Effector CD8-positive, alpha-beta T cell (primary cell): ENCODE measurements around the gene ISLR.

Source experiments
- DNase-seq: peaks from one replicate; lab custom pipeline; 2025; lab: John Stamatoyannopoulos, UW
- total RNA-seq, 4 experiments: gene quantifications; one replicate each; lab custom pipeline; 2026; lab: John Stamatoyannopoulos, UW

ISLR gene, protein sequence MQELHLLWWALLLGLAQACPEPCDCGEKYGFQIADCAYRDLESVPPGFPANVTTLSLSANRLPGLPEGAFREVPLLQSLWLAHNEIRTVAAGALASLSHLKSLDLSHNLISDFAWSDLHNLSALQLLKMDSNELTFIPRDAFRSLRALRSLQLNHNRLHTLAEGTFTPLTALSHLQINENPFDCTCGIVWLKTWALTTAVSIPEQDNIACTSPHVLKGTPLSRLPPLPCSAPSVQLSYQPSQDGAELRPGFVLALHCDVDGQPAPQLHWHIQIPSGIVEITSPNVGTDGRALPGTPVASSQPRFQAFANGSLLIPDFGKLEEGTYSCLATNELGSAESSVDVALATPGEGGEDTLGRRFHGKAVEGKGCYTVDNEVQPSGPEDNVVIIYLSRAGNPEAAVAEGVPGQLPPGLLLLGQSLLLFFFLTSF
- total RNA-seq = 0 reads per million in 4 experiments

DNA sequence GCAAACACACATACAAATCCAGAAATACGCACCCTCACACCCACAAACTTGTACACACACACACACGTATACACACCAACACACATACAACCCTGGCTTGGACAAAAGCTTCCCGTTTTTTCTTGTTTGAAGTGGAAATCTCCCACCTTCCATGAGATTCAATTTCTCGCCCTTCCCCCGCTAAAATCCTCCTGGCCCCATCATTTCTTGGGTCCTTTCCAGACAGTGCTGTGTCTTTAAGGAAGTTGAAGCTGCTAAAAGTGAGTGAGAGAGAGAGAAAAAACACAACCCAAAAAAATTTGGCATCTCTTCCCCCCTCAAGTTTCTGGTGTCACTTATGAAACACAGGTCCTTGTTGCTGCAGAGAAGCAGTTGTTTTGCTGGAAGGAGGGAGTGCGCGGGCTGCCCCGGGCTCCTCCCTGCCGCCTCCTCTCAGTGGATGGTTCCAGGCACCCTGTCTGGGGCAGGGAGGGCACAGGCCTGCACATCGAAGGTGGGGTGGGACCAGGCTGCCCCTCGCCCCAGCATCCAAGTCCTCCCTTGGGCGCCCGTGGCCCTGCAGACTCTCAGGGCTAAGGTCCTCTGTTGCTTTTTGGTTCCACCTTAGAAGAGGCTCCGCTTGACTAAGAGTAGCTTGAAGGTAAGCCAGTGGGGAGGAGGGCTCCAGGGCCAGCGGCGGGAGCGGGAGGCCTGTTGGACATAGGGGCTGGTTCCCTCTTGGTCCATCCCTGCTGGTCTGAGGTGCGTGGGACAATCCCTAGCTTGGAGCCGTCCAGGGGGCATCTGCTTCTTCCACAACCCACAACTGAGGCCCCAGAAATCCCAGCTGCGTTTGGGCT lies at the start of gene ISLR:
Gene ISLR, plus strand, starts transcription at position 331 of the 839 bp plus-strand sequence. CDS start 1,149 bp downstream, outside the sequence.
- no peak for DNase-seq

GRCh38 chr15:74124196-74124595 lies 49.3 kb upstream of the ISLR start:
- no peak for DNase-seq

GRCh38 chr15:74124759-74125158 lies 48.8 kb upstream of the ISLR start:
- no peak for DNase-seq

DNA sequence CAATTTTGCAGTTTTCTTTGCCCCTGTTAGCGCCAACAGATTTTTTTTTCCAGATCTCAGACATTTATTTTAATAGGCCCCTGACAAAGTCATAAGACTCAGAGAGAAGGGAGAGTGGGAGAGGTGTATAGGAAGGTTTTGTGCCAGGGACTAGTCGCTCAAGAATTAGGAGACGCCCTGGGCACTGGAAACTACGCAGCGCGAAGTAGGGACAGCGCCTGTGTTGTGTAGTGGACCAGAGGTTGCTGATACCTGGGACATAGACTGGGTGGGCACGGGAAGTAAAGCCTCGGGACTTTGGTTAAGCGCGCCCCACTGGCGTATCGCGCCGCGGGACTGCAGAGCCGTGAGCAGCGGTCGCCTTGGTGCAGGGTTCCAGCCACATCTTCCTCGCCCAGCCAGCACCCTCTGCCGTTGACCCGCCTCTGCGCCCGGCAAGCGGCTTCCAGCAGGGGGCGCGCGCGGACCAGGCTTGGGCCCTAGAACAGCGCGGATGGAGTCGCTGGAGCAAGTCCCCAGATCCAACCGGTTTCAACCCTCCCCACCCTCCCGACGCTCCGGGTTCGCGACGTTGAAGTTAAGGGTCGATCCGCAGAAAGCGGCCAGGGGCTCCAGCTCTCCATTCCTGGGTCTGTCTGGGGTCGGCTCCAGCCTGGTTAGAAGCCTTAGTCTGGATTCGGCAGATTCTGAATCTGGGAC lies 46.1 kb upstream of the ISLR start:
- peak; percentile 78 for DNase-seq

- DNase-seq = no peak
These were observed 45.3 kb upstream of the ISLR start for GRCh38 chr15:74127954-74128784.

- no peak for DNase-seq
These were observed 44.5 kb upstream of the ISLR start for GRCh38 chr15:74128785-74129585.

DNA sequence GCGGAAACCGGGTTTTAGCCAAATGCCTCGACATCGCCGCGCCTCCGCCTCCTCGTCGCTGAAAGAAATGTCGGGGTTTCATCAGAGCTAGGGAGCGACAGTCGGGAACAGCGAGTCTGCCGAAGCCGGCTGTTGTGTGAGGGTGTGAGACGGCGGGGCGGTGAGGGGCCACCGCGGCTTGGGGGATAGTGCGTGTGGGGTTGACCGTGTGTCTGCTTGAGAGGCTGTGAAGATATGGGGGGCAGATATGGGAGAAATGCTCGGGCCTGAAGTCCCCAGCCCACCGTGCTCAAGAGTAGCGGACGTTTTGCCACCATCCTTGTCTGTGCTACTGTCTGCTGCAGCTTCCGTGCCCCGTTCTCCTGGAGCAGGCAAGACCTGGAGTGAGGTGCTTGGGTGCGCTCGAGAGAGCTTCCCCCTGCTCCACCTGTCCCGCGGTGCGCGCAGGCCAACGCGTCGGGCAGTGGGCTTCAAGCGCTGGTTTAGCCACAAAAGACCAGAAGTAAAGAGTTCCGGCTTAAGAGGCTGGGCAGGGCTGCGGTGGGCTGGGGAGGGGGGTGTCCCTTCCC lies 43.8 kb upstream of the ISLR start:
- no peak for DNase-seq

DNA sequence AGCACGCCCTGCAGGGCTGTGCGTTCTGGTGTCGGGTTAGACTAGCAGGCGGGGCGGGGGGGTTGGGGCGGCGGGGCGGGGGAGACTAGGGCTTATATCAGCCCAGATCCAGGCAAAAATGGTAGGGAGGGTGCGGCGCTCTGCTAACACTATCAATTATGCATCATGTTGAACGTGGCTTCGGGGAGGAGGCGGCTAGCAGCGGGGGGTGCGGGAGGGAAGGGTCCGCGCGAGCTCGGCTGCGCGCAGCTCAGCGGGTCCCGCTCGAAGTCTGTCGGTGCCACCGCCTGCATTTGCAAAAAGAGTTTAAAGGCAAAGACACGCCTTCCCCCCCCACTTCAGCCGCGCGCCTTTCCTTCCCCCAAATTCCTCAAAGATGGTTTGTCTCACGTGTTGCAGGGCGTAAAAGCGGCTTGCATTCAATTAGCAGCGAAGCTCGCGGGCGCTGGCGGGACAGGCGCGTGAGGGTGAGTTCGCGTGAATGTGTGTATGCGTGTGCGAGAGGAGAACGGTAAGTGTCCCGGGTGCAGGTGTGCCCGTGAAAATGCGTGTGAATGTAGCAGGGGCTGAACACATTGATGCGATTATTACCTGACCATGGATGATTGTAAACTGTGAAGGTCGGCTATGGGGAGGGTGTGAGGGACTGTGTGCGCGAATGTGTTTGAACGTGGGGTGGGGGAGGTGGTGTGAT lies 43.2 kb upstream of the ISLR start, which contains the start of gene ISLR2:
Gene ISLR2, plus strand, starts transcription at position 432 of the 694 bp plus-strand sequence. CDS start 2,169 bp downstream, outside the sequence.
- DNase-seq = no peak

- DNase-seq = no peak
These were observed 42.5 kb upstream of the ISLR start for GRCh38 chr15:74130849-74131627.

DNA sequence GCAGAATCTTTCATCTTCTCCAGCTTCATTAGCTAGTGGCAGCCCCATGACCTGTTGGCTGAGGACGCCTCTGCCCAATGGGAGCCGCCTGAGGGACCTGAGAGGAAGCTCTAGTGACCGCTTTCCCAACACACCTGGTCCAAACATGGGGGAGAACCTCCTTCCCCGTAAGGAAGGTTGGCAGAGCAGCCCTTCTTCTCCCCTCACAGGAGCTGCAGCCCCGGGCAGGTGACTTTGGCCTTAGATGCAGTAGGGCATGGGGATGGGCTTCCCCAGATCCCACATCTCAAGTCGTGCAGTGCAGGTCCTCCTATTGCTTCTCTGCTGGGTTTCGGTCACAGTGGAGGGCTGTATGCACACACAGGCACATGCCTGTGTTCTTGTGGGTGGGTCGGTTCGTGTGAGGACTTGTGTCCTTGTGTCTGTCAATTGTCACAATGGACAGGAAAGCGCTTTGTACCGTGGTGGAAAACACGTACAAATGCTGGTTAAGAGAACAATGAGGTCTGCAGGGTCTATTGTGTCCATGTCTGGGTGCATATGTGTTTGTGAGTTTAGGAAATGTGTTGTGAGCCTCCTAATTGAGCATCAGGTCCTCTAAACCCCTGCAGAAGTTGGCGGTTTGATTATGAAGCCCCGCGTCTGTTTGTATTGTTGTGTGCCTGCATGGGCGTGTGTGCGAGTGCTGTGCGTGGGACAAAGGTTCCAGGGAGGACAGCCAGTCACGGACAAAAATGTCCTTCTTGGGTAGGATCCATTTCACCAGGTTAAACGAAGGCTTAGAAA lies 41.7 kb upstream of the ISLR start:
- no peak for DNase-seq

DNA sequence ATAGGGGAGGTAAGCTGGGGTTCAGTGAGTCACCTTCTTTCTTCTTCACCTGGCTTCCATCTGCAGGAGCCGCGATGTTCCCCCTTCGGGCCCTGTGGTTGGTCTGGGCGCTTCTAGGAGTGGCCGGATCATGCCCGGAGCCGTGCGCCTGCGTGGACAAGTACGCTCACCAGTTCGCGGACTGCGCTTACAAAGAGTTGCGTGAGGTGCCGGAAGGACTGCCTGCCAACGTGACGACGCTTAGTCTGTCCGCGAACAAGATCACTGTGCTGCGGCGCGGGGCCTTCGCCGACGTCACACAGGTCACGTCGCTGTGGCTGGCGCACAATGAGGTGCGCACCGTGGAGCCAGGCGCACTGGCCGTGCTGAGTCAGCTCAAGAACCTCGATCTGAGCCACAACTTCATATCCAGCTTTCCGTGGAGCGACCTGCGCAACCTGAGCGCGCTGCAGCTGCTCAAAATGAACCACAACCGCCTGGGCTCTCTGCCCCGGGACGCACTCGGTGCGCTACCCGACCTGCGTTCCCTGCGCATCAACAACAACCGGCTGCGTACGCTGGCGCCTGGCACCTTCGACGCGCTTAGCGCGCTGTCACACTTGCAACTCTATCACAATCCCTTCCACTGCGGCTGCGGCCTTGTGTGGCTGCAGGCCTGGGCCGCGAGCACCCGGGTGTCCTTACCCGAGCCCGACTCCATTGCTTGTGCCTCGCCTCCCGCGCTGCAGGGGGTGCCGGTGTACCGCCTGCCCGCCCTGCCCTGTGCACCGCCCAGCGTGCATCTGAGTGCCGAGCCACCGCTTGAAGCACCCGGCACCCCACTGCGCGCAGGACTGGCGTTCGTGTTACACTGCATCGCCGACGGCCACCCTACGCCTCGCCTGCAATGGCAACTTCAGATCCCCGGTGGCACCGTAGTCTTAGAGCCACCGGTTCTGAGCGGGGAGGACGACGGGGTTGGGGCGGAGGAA lies 40.5 kb upstream of the ISLR start:
- no peak for DNase-seq

DNA sequence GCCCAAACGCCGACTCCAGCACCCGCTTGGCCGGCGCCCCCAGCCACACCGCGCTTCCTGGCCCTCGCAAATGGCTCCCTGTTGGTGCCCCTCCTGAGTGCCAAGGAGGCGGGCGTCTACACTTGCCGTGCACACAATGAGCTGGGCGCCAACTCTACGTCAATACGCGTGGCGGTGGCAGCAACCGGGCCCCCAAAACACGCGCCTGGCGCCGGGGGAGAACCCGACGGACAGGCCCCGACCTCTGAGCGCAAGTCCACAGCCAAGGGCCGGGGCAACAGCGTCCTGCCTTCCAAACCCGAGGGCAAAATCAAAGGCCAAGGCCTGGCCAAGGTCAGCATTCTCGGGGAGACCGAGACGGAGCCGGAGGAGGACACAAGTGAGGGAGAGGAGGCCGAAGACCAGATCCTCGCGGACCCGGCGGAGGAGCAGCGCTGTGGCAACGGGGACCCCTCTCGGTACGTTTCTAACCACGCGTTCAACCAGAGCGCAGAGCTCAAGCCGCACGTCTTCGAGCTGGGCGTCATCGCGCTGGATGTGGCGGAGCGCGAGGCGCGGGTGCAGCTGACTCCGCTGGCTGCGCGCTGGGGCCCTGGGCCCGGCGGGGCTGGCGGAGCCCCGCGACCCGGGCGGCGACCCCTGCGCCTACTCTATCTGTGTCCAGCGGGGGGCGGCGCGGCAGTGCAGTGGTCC lies 39.7 kb upstream of the ISLR start:
- no peak for DNase-seq

DNA sequence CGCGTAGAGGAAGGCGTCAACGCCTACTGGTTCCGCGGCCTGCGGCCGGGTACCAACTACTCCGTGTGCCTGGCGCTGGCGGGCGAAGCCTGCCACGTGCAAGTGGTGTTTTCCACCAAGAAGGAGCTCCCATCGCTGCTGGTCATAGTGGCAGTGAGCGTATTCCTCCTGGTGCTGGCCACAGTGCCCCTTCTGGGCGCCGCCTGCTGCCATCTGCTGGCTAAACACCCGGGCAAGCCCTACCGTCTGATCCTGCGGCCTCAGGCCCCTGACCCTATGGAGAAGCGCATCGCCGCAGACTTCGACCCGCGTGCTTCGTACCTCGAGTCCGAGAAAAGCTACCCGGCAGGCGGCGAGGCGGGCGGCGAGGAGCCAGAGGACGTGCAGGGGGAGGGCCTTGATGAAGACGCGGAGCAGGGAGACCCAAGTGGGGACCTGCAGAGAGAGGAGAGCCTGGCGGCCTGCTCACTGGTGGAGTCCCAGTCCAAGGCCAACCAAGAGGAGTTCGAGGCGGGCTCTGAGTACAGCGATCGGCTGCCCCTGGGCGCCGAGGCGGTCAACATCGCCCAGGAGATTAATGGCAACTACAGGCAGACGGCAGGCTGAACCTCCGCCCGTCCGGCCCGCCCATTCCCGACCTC lies 39.0 kb upstream of the ISLR start:
- no peak for DNase-seq

GRCh38 chr15:74135041-74135565 lies 38.4 kb upstream of the ISLR start:
- no peak for DNase-seq

DNA sequence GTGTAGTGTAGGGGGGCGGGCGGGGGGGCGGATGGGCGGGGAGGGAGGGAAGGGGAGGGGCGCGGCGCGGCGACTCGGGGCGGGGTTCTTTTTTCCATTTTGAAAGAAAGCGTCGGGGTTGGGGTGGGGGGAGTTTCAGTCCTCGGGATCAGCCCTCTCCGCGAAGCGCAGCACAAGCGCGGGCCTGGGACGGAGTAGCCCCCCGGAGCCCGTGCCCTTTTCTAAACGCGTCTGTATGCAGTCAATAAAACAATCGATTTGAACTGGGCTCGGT lies 37.0 kb upstream of the ISLR start:
- DNase-seq = no peak
